A673 (cell line): ENCODE data around the gene TNS3. TPM values are rescaled to one million over a fixed set of nuclear protein-coding genes. Genes with fewer than 3 reads are reported as not detected.

ENCODE experiments used
- BruUV-seq: library from RNA; stranded (reverse); fragments of 400-500 nt; replicated peaks from 2 replicates; lab custom pipeline; 2021; lab: Mats Ljungman, UMichigan
- CTCF ChIA-PET: fragments of 300-600 bp; sonication (Branson Sonifier 250); formaldehyde crosslinking; loops from one replicate; lab custom pipeline; 2022; ENCODE audit warnings: antibody characterized with exemption; lab: Charles Lee
- POLR2A ChIA-PET: fragments of 300-600 bp; sonication (Branson Sonifier 250); formaldehyde crosslinking; loops from one replicate; lab custom pipeline; 2022; ENCODE audit warnings: antibody characterized with exemption; ENCODE audit not compliant: low non-redundant PET; lab: Charles Lee
- DNase-seq: peaks from one replicate; pipeline ENCODE4 v3.0.0-alpha.2; 2015; ENCODE audit warnings: low spot score
- H3K27ac ChIP-seq: fragments of 200-600 bp; sonication (generic); 2 replicates; pipeline ENCODE4 v1.5.1; 2016; ENCODE audit warnings: mixed run types, low read depth, mild to moderate bottlenecking, mixed read lengths, antibody characterized with exemption, low read length; ENCODE audit not compliant: poor library complexity, severe bottlenecking
- H3K27me3 ChIP-seq: fragments of 200-600 bp; sonication (generic); replicated peaks from 2 replicates; pipeline ENCODE4 v1.6.1; 2017; ENCODE audit warnings: mixed run types, low read depth, mild to moderate bottlenecking, mixed read lengths, antibody characterized with exemption, low read length; ENCODE audit not compliant: insufficient read depth, poor library complexity
- H3K36me3 ChIP-seq: fragments of 200-600 bp; sonication (generic); 2 replicates; pipeline ENCODE4 v1.6.1; 2016; ENCODE audit warnings: mixed run types, mild to moderate bottlenecking, mixed read lengths, antibody characterized with exemption, low read length; ENCODE audit not compliant: insufficient read depth, poor library complexity, severe bottlenecking
- H3K4me1 ChIP-seq: fragments of 200-600 bp; sonication (generic); 2 replicates; pipeline ENCODE4 v1.6.1; 2017; ENCODE audit warnings: mixed run types, mild to moderate bottlenecking, mixed read lengths, antibody characterized with exemption, low read length; ENCODE audit not compliant: insufficient read depth, poor library complexity, severe bottlenecking
- H3K4me3 ChIP-seq: fragments of 200-600 bp; sonication (generic); 2 replicates; pipeline ENCODE4 v1.5.1; 2016; ENCODE audit warnings: low read depth, mixed run types, mild to moderate bottlenecking, mixed read lengths, low read length; ENCODE audit not compliant: poor library complexity, severe bottlenecking
- H3K9me3 ChIP-seq: fragments of 200-600 bp; sonication (generic); 2 replicates; pipeline ENCODE4 v1.6.1; 2016; ENCODE audit warnings: mixed run types, low read depth, mild to moderate bottlenecking, mixed read lengths, antibody characterized with exemption, low read length; ENCODE audit not compliant: poor library complexity, severe bottlenecking
- CTCF ChIP-seq: fragments of 300-800, 200-600 bp; sonication (generic); conservative IDR thresholded peaks from 2 replicates; pipeline ENCODE4 v1.5.1; 2017; ENCODE audit warnings: low read depth, mild to moderate bottlenecking, antibody characterized with exemption, low read length, moderate library complexity, mixed read lengths
- EZH2 ChIP-seq: fragments of 200-600 bp; sonication (generic); IDR thresholded peaks from 2 replicates; pipeline ENCODE4 v1.6.1; 2017; ENCODE audit warnings: borderline replicate concordance, low read depth, mild to moderate bottlenecking, mixed read lengths, antibody characterized with exemption, low read length; ENCODE audit not compliant: poor library complexity, severe bottlenecking
- intact Hi-C: fragments of 100-400 bp; cut with micrococcal nuclease; formaldehyde crosslinking; loops from one replicate; pipeline ENCODE4 v1.10.0; 2022; ENCODE audit not compliant: unreplicated experiment
- total RNA-seq: library from RNA; stranded (reverse); gene quantifications from 2 replicates; pipeline ENCODE4 v1.2.3, GENCODE V29; 2021

The TNS3 gene
- total RNA-seq, 1 experiment from 2014 or later: not detected

- POLR2A ChIA-PET: no interaction called here
Observed at GRCh38 chr7:47523401-47523800, 58.5 kb downstream of the TNS3 start.

GRCh38 chr7:47521816-47522561 is 59.9 kb downstream of the TNS3 start:
- ChIA-PET POLR2A (no interaction called here), CTCF (no interaction called here)
- intact Hi-C loops: no loop called here
- no peak for DNase-seq
- Histone ChIP-seq H3K27me3 (no peaks in the 10 kb centered on the region), H3K27ac (no peak overlapping the region), H3K36me3 (no peaks in the 10 kb centered on the region), H3K4me3 (no peak overlapping the region), H3K4me1 (no peaks in the 10 kb centered on the region), H3K9me3 (no peaks in the 10 kb centered on the region)
- TF ChIP-seq EZH2 (no peak), CTCF (no peak)
- BruUV-seq: no TSS peak

More at GRCh38 chr7:47523401-47523800, 58.5 kb downstream of the TNS3 start:
- Histone ChIP-seq H3K4me1 (no peaks in the 10 kb centered on the region), H3K4me3 (no peak overlapping the region), H3K36me3 (no peaks in the 10 kb centered on the region), H3K27ac (no peak overlapping the region), H3K27me3 (no peaks in the 10 kb centered on the region), H3K9me3 (no peaks in the 10 kb centered on the region)
- intact Hi-C loops: no loop called here
- DNase-seq: no peak
- CTCF ChIA-PET: no interaction called here
- no peak for TF ChIP-seq CTCF
- TF ChIP-seq EZH2: no peak
- no TSS peak for BruUV-seq

- H3K4me1 ChIP-seq: no peaks in the 10 kb centered on the region
- no peaks in the 10 kb centered on the region for H3K36me3 ChIP-seq
- TF ChIP-seq EZH2 (no peak), CTCF (no peak)
- H3K27ac ChIP-seq: no peak overlapping the region
- ChIA-PET POLR2A (no interaction called here), CTCF (no interaction called here)
- DNase-seq: no peak
- no peak overlapping the region for H3K4me3 ChIP-seq
- H3K27me3 ChIP-seq: no peaks in the 10 kb centered on the region
- intact Hi-C loops: no loop called here
- no TSS peak for BruUV-seq
- H3K9me3 ChIP-seq: no peaks in the 10 kb centered on the region
Observed at GRCh38 chr7:47521011-47521795, 60.7 kb downstream of the TNS3 start.
